ENCODE results near the gene RPP30. TPM values are rescaled to one million over a fixed set of nuclear protein-coding genes. Genes with fewer than 3 reads are reported as not detected.

The RPP30 gene
- total RNA-seq, 4 donors from 2014 or later, result 28.4 to 40.9 (median 30.3) TPM

GRCh38 chr10:90913774-90914420, 42.1 kb downstream of the RPP30 start:
- TF ChIP-seq CTCF (IDR thresholded peaks at IDR 0.05; ENCODE audit: low read depth), result no peak

DNA sequence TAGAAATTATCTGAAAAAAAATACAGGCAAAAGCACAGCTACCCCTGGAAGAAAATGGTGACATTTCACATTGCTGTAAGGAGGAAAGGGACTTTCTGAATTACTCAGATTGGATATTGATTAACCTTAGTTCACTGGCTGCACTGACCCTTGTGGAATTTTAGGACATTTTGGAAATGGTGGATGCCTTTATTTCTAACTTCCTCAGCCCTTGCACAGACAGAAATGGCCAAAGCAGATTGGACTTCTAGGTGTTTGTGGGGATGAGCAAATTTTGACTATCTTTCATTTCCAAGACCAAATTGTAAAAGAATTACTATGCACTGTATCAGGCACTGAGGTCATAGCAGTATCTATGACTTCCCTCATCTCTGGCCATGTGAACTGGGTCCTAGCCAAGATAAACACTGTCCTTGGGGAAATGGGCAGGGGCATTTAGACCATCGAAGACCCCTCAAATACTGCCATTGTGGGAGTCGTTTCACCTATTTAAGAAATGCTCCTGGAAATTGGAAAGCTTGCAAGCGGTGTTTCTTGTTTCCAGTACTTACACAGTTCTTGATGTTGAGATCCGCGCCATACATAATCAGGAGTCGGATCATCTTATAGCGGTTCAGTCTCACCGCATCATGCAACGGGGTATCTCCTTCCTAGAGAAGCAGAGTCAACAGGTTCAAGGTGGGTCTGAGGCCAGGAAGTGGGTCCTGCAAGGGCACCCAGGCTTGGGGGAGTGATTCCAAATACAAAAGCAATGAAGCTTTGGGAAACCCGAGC, 43.4 kb downstream of the RPP30 start:
- TF ChIP-seq CTCF (IDR thresholded peaks at IDR 0.05; ENCODE audit: low read depth), result no peak

DNA sequence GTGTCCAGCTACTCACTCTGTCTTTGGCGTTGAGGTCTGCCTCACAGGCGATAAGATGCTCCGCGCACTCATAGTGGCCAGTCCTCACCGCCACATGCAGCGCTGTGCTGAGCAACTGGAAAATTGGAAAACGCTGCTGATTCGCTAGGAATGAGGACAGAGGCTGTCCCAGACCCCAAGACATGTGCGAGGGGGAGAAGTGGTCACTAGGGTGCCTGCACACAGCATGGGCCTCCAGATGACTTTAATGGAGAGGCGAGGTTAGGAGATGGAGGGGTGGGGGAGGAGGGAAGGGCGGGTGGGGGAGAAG, 43.9 kb downstream of the RPP30 start:
- TF ChIP-seq CTCF (IDR thresholded peaks at IDR 0.05; ENCODE audit: low read depth), result no peak

DNA sequence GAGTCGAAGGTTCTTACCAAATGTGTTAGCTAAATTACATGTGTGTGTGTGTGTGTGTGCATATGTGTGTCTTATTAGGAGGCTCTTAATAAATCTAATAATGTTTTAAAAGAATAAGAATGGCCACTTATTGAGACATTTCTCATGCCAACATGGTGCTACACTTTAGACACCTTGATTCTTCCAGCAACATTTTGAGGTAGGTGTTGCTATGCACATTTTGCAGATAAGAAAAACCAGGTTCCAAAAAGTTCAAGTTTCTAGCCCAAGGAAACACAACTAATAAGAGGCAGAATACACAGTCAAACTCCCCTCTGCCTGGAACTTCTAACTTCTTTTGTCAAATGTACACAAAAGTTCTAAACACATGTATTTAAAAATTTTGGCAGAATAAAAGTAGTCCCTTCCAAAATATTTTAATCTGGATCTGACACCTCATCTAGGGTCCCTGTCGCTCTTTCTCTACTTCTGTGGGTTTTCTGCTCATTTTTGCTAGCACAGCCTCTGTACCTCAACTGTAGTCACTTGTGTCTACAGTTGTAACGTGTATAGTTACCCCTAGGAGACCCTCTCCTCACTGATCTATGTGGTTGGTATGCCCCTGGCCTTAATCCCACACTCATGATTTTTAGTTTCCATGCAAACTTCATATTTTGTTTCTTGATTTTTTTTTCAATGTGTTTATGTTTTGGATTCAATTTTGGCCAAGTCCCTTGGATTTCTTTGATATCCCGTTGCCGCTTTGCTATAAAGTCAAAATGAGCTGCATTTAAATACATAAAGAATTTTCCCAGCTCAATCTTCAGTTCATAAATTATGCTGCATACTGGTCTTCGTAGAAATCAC, 44.8 kb downstream of the RPP30 start:
- no peak for TF ChIP-seq CTCF (IDR thresholded peaks at IDR 0.05; ENCODE audit: low read depth)

DNA sequence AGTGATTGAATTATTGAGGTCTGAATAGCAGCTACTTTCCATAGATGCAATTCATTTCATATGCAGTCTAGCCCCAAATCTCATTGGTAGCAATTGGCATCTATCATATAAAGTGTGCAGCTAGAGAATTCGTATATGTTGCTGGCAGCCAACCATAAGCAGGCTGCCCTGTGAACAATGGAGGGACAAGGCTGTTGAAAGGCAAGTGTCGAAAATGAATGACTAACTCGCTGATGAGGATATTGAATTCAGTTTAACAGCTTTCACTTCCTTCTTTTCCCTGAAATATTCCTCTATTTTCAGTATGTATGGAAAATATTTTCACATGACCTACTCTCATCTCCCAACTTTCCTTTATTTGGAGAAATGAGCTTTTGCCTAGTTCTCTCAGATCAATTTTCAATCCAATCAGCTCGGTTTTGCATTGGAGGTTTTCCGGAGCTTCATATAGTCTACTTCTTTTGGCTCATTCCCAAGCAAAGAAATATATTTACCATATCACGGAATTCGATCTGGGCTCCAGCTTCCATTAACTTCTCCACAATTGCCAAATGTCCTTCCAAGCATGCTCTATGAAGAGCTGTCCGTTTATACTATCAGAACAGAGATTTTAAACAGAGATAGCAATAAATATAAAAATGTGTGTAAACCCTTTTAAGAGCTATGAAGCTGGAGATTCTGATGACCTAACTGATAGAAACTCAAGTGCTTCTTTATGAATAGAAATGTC, 45.6 kb downstream of the RPP30 start:
- TF ChIP-seq CTCF (IDR thresholded peaks at IDR 0.05; ENCODE audit: low read depth), result no peak

DNA sequence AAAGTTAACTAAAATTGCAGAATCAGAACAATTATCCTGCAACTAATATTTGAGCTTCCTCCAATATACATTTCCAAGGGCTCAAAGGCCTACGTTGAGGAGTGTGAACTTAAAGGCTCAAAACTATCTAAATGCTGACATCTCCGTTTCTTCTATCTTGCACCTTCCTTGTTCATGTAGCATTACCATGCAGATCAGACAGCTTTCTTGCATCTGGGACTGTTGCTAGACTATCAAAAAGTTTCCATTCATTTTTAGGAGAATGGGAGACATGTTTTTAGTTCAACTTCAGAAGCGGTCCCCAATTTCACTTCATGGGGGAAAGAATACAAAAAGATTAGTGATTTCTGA, 46.2 kb downstream of the RPP30 start:
- no peak for TF ChIP-seq CTCF (IDR thresholded peaks at IDR 0.05; ENCODE audit: low read depth)
